Activated CD4-positive, alpha-beta memory T cell treated with anti-CD3 and anti-CD28 coated beads for 36 hours (primary cell): ENCODE measurements around the gene SARS1. TPM values are rescaled to one million over a fixed set of nuclear protein-coding genes. Genes with fewer than 3 reads are reported as not detected.

ENCODE experiments used
- CTCF ChIA-PET: fragments of 350-600 bp; sonication (Branson Sonifier 250); formaldehyde crosslinking; loops from one replicate; lab custom pipeline; 2021; ENCODE audit warnings: antibody characterized with exemption, inconsistent platforms; lab: Charles Lee
- POLR2A ChIA-PET: fragments of 350-600 bp; sonication (Branson Sonifier 250); formaldehyde crosslinking; loops from one replicate; lab custom pipeline; 2021; ENCODE audit warnings: antibody characterized with exemption; lab: Charles Lee
- DNase-seq: peaks from one replicate; pipeline ENCODE4 v3.0.0-alpha.2; 2020
- H3K27ac Mint-ChIP-seq: one replicate; pipeline ENCODE4 v1.8.0; 2021; ENCODE audit warnings: mixed read lengths
- H3K27me3 Mint-ChIP-seq: one replicate; pipeline ENCODE4 v1.8.0; 2021; ENCODE audit warnings: mixed read lengths
- H3K36me3 Mint-ChIP-seq: one replicate; pipeline ENCODE4 v1.8.0; 2021; ENCODE audit warnings: mixed read lengths
- H3K4me1 Mint-ChIP-seq: one replicate; pipeline ENCODE4 v1.8.0; 2021; ENCODE audit warnings: low read depth, mixed read lengths
- H3K4me3 Mint-ChIP-seq: one replicate; pipeline ENCODE4 v1.8.0; 2021; ENCODE audit warnings: mild to moderate bottlenecking, mixed read lengths
- H3K9me3 Mint-ChIP-seq: one replicate; pipeline ENCODE4 v1.8.0; 2021; ENCODE audit warnings: mixed read lengths
- intact Hi-C: fragments of 100-400 bp; cut with micrococcal nuclease; formaldehyde crosslinking; loops from one replicate; pipeline ENCODE4 v1.15.1; 2023
- total RNA-seq, 2 experiments: library from RNA; stranded (reverse); gene quantifications; one replicate each; pipeline ENCODE4 v1.2.3, GENCODE V29; 2021

Gene SARS1
- total RNA-seq, 2 experiments from 2014 or later = 245 to 251 TPM

DNA sequence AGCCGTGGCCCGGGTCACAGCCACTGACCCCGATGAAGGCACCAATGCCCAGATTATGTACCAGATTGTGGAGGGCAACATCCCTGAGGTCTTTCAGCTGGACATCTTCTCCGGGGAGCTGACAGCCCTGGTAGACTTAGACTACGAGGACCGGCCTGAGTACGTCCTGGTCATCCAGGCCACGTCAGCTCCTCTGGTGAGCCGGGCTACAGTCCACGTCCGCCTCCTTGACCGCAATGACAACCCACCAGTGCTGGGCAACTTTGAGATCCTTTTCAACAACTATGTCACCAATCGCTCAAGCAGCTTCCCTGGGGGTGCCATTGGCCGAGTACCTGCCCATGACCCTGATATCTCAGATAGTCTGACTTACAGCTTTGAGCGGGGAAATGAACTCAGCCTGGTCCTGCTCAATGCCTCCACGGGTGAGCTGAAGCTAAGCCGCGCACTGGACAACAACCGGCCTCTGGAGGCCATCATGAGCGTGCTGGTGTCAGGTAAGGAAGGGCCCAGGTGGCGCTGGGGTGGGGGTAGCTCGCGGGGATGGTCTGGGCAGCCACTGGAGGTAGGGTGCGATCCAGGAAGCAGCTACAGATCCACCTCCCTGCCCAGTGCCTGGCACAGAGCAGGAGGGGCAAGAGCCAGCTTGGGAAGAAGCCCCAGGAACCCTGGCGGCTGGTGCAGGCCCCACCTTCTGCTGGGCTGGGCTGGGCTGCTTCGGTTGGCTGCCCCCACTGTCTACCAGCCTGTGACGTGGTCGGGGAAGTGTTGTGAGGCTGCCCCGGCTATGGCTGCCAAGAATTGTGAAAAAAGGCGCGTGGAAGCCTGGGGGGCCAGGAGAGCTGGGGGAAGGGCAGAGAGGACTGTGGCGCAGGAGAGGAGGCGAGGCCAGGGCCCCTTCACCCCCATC, 39.4 kb downstream of the SARS1 start:
- Mint-ChIP-seq H3K4me3 (no peak overlapping the region), H3K27ac (no peak overlapping the region), H3K36me3 (no peaks in the 10 kb centered on the region), H3K27me3 (peaks cover 2% of the 10 kb centered on the region), H3K9me3 (no peaks in the 10 kb centered on the region), H3K4me1 (peaks cover 5% of the 10 kb centered on the region)
- CTCF ChIA-PET = interaction anchor here (1.7 kb wide), 1 partner anchor 279 kb away, joined by 4 read pairs; no protein-coding TSS in a partner anchor
- no peak for DNase-seq
- intact Hi-C loops = no loop called here
- POLR2A ChIA-PET = interaction anchor here (0.6 to 1.2 kb wide), 5 partner anchors 11 to 1803 kb away, joined by 3 to 5 read pairs (median 3); no protein-coding TSS in a partner anchor

DNA sequence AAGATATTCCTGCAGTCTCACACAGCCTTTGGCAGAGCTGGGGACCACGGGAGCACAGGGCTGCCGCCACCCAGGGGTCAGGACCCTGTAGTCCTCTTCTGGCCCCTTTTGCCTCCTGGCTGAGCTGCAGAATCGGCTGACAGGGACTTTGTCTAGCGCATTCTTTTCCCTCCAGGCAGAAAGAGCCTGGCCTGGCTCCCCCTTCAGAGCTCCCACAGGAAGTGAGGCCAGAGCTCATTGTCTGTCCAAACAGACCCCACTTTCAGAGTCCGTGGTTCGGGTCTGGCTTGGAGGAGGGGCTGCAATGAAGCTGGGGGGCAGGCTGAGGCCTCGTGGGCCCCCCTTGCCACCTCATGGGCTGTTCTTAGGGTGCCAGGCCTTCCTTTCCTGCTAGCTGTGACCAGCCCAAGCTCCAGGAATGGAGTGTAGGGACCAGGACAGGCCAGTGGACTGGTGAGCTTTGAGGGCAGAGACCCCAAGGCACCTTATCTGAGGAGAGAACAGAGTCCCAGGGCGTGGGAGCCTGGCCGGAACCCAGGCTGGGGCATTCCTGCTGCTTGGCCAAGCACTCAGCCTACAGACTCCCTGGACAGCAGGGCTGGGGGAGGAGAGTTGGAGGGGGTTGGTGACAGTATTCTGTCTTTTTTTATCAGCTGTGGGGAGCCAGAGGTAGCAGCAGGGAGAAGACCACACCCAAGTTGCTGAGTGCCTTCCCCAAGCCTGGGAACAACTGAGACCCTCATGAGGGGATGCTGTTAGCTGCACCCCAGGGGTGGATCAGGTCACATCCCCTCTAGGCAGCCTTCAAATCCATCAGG, 40.3 kb downstream of the SARS1 start:
- Mint-ChIP-seq H3K36me3 (no peaks in the 10 kb centered on the region), H3K27ac (no peak overlapping the region), H3K4me3 (no peak overlapping the region), H3K9me3 (no peaks in the 10 kb centered on the region), H3K27me3 (peaks cover 2% of the 10 kb centered on the region), H3K4me1 (peaks cover 3% of the 10 kb centered on the region)
- DNase-seq = no peak
- intact Hi-C loops = no loop called here
- ChIA-PET POLR2A (interaction anchor here (0.6 to 1.2 kb wide), 5 partner anchors 12 to 1804 kb away, joined by 3 to 5 read pairs (median 3); no protein-coding TSS in a partner anchor), CTCF (interaction anchor here (1.4 to 1.7 kb wide), 3 partner anchors 10 to 278 kb away, joined by 3 to 5 read pairs (median 4); no protein-coding TSS in a partner anchor)

DNA sequence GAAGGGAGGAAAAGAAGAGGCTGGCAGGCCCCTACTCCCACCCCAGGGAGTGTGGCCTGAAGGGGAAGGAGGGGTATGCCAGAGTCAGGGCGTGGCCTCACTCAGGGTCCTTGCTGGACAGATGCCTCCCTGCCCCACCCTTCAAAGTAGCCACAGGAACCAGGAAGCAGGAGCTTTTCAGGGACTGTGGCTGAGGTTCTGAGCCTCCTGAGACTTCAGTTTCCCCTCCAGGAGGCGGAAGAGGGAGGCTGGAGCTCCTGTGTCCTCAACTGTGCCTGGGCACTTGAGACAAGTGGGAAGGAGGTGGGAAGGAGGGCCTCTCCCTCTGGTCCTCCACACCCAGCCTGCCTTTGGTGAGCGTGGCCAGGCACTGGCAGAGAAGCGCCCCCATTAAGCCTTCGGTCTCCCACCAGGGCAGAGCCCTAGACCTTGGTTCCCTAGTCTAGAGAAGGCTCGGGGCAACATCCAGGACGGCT, 40.9 kb downstream of the SARS1 start:
- ChIA-PET CTCF (interaction anchor here (1.4 to 1.5 kb wide), 2 partner anchors 10 to 23 kb away, joined by 3 to 5 read pairs; no protein-coding TSS in a partner anchor), POLR2A (interaction anchor here (1.2 kb wide), 1 partner anchor 14 kb away, joined by 3 read pairs; no protein-coding TSS in a partner anchor)
- no peak overlapping the region for H3K27ac Mint-ChIP-seq
- no peaks in the 10 kb centered on the region for H3K4me1 Mint-ChIP-seq
- DNase-seq = no peak
- no peaks in the 10 kb centered on the region for H3K36me3 Mint-ChIP-seq
- no peaks in the 10 kb centered on the region for H3K9me3 Mint-ChIP-seq
- H3K4me3 Mint-ChIP-seq = no peak overlapping the region
- H3K27me3 Mint-ChIP-seq = peaks cover 2% of the 10 kb centered on the region
- intact Hi-C loops = no loop called here

DNA sequence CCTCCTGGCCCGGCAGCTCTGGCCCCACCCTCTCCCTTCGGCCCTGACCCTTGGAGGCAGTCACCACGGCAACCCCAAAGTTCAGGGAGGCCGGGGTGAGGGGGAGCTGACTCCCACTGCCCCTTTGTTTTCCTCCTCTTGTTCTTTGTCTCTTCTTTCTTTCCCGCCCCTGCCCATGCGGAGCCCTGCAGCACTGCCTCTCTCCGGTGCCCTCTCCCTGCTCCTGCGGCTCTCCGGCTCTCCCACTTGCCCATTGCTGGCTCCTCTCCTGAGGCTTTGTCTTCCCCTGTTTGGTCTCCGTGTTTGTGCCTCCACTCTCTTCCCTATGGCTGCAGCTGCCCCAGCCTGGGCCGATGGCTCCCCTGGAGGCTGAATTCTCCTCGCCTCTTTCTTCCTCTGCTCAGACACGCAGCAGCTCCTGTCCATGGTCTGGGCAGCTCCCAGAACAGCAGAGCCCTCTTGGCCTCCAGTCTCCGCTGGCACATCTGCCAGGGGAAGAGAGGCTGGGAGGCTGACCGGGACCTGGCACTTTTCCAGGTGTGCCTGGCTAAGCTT, 41.5 kb downstream of the SARS1 start:
- H3K36me3 Mint-ChIP-seq = no peaks in the 10 kb centered on the region
- intact Hi-C loops = no loop called here
- ChIA-PET CTCF (interaction anchor here (1.4 to 1.5 kb wide), 2 partner anchors 9 to 22 kb away, joined by 3 to 5 read pairs; no protein-coding TSS in a partner anchor), POLR2A (interaction anchor here (0.8 kb wide), 1 partner anchor 41 kb away, joined by 3 read pairs; the partner anchor contains the start of gene SARS1)
- no peak for DNase-seq
- H3K27me3 Mint-ChIP-seq = peaks cover 2% of the 10 kb centered on the region
- no peaks in the 10 kb centered on the region for H3K9me3 Mint-ChIP-seq
- H3K4me3 Mint-ChIP-seq = no peak overlapping the region
- no peak overlapping the region for H3K27ac Mint-ChIP-seq
- no peaks in the 10 kb centered on the region for H3K4me1 Mint-ChIP-seq

DNA sequence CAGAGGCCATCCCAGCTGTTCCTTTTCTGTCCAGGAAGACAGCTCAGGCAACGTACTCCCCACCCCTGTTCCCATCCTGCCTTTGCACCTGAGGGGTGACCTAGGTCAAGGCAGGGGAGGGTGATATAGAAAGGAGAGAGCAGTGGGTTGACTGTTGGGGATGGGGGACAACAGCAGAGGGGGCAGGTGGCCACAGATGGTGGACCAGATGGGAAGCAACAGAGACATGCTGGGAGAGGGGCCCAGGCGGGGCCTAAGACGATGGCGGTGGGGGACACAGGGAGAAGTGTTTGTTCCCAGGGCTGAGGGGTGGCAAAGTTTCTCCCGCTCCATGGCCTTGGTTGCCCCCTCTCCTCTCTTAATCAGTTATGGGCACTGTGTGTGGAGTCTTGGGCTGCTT, 42.0 kb downstream of the SARS1 start:
- H3K27me3 Mint-ChIP-seq = peaks cover under 1% of the 10 kb centered on the region
- DNase-seq = no peak
- no peaks in the 10 kb centered on the region for H3K36me3 Mint-ChIP-seq
- no peaks in the 10 kb centered on the region for H3K9me3 Mint-ChIP-seq
- H3K27ac Mint-ChIP-seq = no peak overlapping the region
- H3K4me3 Mint-ChIP-seq = no peak overlapping the region
- CTCF ChIA-PET = interaction anchor here (1.4 kb wide), 1 partner anchor 22 kb away, joined by 3 read pairs; no protein-coding TSS in a partner anchor
- H3K4me1 Mint-ChIP-seq = no peaks in the 10 kb centered on the region
- POLR2A ChIA-PET = interaction anchor here (0.8 kb wide), 1 partner anchor 42 kb away, joined by 3 read pairs; the partner anchor contains the start of gene SARS1
- intact Hi-C loops = no loop called here

DNA sequence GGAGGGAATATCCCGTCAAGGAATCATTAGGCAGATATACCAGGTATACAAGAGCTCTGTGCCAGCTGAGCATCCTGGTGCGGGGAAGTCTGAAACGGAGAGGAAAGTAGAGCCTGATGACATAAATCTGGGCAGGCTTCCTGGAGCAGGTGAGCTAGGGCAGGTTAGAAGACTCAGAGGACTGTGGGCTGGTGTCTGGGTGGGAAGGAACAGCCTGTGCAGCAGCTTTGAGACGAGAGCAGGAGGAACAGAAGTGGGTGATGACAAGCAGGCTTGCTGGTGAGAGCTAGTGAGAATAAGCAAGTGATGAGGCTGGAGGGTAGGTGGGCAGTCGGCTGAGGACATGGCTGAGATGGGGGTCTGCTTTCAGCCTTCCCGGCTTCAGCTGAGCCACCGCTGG, 42.4 kb downstream of the SARS1 start:
- Mint-ChIP-seq H3K27ac (no peak overlapping the region), H3K36me3 (no peaks in the 10 kb centered on the region), H3K4me1 (no peaks in the 10 kb centered on the region), H3K4me3 (no peak overlapping the region), H3K27me3 (no peaks in the 10 kb centered on the region), H3K9me3 (no peaks in the 10 kb centered on the region)
- POLR2A ChIA-PET = interaction anchor here (0.8 kb wide), 1 partner anchor 42 kb away, joined by 3 read pairs; the partner anchor contains the start of gene SARS1
- no peak for DNase-seq
- CTCF ChIA-PET = no interaction called here
- intact Hi-C loops = no loop called here

DNA sequence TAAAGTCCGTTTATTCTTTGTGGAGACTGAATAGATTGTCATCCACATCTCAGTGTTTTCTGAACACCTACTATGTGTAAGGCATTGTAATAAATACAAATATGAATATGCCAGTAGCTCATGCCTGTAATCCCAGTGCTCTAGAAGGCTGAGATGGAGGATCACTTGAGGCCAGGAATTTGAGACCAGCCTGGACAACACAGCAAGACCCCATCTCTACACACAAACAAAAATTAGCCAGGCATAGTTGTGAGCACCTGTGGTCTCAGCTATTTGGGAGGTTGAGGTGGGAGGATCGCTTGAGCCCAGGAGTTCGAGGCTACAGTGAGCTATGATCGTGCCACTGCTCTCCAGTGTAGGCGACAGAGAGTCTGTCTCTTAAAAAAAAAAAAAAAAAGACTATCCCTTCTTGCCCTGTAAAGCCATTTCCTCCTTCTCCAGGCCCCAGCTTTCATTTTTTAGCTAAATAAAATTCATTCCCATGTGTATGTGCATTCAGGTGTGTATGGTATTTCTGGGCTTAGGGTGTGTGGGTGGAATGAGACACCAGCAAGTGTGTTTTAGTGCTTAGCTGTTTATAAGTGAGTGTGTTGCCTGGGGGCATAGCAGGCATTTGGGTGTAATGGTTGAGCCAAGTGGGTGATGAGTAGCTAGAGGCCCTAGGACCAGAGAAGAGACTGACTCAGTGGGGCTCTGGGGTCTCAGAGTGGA, 43.4 kb downstream of the SARS1 start:
- DNase-seq = no peak
- Mint-ChIP-seq H3K4me1 (no peaks in the 10 kb centered on the region), H3K4me3 (no peak overlapping the region), H3K27ac (no peak overlapping the region), H3K9me3 (no peaks in the 10 kb centered on the region), H3K36me3 (no peaks in the 10 kb centered on the region), H3K27me3 (no peaks in the 10 kb centered on the region)
- intact Hi-C loops = no loop called here
- ChIA-PET POLR2A (no interaction called here), CTCF (interaction anchor here (1.1 kb wide), 1 partner anchor 276 kb away, joined by 3 read pairs; no protein-coding TSS in a partner anchor)

DNA sequence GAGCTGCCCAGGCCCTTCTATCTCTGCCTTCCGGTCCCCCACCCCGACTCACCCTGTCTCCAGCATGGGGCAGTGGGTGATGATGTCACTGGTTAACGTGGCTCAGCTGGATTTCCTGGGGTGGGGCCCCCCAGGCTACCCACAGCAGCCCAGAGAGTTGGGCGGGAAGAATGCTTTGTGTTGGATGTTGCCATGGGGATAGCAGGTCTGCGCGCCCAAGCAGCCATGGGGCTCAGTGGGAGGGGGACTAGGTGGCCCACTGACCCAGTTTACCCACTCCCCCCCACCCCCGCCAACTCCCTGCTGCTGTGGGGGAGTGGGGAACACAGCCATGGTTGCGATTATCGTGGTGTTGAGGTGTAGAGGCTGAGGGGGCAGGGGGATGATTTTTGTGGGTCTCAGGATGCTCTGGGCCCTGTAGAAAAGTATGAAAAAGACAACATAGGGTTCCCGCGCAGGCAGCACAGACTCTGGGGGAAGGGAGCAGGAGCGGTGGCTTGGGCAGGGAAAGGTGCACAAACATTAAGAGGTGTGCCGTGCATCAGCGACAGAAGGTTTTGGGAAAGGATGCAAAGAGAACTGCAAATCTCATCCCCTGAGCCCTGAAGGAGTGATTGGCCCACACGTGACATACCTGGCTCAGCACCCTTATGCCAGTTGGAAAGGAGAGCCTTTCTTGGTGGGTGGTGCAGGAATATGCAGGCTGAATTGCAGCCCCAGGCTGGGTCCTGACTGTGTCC, 44.1 kb downstream of the SARS1 start:
- H3K9me3 Mint-ChIP-seq = no peaks in the 10 kb centered on the region
- H3K36me3 Mint-ChIP-seq = no peaks in the 10 kb centered on the region
- H3K4me3 Mint-ChIP-seq = no peak overlapping the region
- H3K4me1 Mint-ChIP-seq = no peaks in the 10 kb centered on the region
- ChIA-PET POLR2A (no interaction called here), CTCF (interaction anchor here (1.1 kb wide), 1 partner anchor 275 kb away, joined by 3 read pairs; no protein-coding TSS in a partner anchor)
- intact Hi-C loops = no loop called here
- no peaks in the 10 kb centered on the region for H3K27me3 Mint-ChIP-seq
- no peak for DNase-seq
- no peak overlapping the region for H3K27ac Mint-ChIP-seq

DNA sequence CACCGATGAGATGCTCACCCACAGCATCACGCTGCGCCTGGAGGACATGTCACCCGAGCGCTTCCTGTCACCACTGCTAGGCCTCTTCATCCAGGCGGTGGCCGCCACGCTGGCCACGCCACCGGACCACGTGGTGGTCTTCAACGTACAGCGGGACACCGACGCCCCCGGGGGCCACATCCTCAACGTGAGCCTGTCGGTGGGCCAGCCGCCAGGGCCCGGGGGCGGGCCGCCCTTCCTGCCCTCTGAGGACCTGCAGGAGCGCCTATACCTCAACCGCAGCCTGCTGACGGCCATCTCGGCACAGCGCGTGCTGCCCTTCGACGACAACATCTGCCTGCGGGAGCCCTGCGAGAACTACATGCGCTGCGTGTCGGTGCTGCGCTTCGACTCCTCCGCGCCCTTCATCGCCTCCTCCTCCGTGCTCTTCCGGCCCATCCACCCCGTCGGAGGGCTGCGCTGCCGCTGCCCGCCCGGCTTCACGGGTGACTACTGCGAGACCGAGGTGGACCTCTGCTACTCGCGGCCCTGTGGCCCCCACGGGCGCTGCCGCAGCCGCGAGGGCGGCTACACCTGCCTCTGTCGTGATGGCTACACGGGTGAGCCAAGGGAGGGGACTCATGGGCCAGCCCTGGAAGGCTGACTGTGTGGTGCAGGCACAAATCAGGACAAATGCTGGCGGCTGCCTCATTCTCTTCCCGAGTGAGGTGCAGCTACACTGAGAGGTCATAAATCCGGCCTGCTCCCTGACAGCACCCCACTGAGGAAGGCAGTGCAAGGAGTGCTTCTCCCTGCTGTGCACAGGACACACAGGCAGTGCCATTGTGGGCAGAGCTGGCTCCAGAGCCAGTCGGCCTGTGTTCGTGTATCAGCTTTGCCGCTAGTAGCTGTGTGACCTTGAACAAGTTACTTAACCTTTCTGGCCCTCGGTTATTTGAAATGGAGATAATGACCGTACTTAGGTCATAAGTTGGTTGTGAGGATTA, 45.1 kb downstream of the SARS1 start:
- POLR2A ChIA-PET = no interaction called here
- H3K27me3 Mint-ChIP-seq = no peaks in the 10 kb centered on the region
- no peaks in the 10 kb centered on the region for H3K9me3 Mint-ChIP-seq
- CTCF ChIA-PET = interaction anchor here (1.4 kb wide), 1 partner anchor 18 kb away, joined by 6 read pairs; no protein-coding TSS in a partner anchor
- intact Hi-C loops = no loop called here
- peaks cover 1% of the 10 kb centered on the region for H3K4me1 Mint-ChIP-seq
- H3K27ac Mint-ChIP-seq = no peak overlapping the region
- H3K36me3 Mint-ChIP-seq = no peaks in the 10 kb centered on the region
- DNase-seq = no peak
- H3K4me3 Mint-ChIP-seq = no peak overlapping the region
